IMR-90 (cell line): ENCODE measurements around the gene PDE4B.
"Not testable (repeated sequence)": the region's sequence is repeated elsewhere in the genome, so short reads cannot be mapped to it uniquely, and the experiment has no call there.

Source experiments
- CTCF ChIP-seq: conservative IDR thresholded peaks from 2 replicates; pipeline ENCODE4 v1.5.1; 2012; ENCODE audit warnings: mild to moderate bottlenecking, low read depth, low read length, improper control_type of control experiment
- ELK1 ChIP-seq: fragments of 150-350 bp; IDR thresholded peaks from 2 replicates; pipeline ENCODE4 v1.6.1; 2016; ENCODE audit warnings: low read depth, mild to moderate bottlenecking, low read length, moderate library complexity, borderline replicate concordance

GRCh38 chr1:66420171-66420570 lies 627.5 kb downstream of the PDE4B start:
- TF ChIP-seq CTCF, ELK1: not testable (repeated sequence)
